ENCODE data around the gene GSE1.

- TF ChIP-seq, protein P1, sequence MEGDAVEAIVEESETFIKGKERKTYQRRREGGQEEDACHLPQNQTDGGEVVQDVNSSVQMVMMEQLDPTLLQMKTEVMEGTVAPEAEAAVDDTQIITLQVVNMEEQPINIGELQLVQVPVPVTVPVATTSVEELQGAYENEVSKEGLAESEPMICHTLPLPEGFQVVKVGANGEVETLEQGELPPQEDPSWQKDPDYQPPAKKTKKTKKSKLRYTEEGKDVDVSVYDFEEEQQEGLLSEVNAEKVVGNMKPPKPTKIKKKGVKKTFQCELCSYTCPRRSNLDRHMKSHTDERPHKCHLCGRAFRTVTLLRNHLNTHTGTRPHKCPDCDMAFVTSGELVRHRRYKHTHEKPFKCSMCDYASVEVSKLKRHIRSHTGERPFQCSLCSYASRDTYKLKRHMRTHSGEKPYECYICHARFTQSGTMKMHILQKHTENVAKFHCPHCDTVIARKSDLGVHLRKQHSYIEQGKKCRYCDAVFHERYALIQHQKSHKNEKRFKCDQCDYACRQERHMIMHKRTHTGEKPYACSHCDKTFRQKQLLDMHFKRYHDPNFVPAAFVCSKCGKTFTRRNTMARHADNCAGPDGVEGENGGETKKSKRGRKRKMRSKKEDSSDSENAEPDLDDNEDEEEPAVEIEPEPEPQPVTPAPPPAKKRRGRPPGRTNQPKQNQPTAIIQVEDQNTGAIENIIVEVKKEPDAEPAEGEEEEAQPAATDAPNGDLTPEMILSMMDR (IDR thresholded peaks at IDR 0.05) = peak; percentile 77 to 92 (median 85)
- TF ChIP-seq POLR2A (IDR thresholded peaks at IDR 0.05) = no peak
- no peak for TF ChIP-seq POLR2AphosphoS5 (IDR thresholded peaks at IDR 0.05)
- no peak for TF ChIP-seq EP300 (IDR thresholded peaks at IDR 0.05; ENCODE audit: low read depth)
These were observed 2.9 kb downstream of the GSE1 start for GRCh38 chr16:85615852-85616606.
